DMS53 treated with DMSO at 0.1 percent for 48 hours (cell line): ENCODE measurements around the gene STS.

Experiments used
- DNase-seq: peaks from one replicate; lab custom pipeline; 2025; ENCODE audit not compliant: unreplicated experiment; lab: John Stamatoyannopoulos, UW

Gene STS, protein sequence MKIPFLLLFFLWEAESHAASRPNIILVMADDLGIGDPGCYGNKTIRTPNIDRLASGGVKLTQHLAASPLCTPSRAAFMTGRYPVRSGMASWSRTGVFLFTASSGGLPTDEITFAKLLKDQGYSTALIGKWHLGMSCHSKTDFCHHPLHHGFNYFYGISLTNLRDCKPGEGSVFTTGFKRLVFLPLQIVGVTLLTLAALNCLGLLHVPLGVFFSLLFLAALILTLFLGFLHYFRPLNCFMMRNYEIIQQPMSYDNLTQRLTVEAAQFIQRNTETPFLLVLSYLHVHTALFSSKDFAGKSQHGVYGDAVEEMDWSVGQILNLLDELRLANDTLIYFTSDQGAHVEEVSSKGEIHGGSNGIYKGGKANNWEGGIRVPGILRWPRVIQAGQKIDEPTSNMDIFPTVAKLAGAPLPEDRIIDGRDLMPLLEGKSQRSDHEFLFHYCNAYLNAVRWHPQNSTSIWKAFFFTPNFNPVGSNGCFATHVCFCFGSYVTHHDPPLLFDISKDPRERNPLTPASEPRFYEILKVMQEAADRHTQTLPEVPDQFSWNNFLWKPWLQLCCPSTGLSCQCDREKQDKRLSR

DNA sequence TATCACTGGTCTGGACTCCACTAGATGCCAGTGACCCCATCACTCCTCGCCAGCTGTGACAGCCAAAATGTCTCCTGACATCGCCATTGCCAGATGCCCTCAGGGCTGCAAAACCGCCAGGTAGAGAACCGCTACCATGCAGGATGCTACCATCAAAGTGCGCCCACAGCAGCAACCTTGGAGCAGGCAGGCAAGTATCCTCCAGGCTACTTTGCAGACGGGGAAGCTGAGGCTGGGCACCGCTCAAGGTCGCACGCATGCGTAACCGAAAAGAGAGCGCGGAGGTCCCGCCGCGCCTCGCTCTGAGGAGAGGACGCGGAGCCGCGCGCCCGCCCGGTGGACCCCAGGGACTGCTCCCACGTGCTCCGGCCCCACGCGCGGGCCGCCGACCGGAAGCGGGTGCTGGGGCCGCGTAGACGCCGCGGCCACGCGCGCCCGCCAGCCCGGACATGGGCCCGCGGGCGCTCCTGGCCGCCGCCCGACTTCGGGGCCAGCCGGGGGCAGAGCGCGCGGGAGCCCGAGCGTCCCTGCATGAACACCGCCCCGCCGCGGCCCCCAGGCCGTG is at the start of gene STS:
TSS of gene STS (plus strand) at position 300 of the 565 bp plus-strand sequence. CDS start 105,488 bp downstream, outside the sequence.
- DNase-seq = no peak

DNA sequence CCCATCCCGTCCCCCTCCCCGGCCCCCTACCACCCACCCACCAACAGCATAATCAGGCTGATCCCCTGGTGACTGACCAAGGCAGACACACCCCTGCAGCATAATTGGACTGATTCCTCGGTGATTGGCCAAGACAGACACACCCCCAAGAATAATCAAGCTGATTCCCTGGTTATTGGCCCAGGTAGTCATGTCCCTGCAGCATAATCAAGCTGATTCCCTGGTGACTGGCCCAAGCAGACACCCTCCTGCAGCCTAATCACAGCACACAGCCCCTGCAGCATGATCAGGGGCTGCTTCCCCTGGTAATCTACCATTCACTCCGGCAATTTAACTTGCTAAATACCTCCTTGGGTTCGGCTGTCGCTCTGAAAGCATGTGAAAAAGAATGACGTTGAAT is 47.5 kb upstream of the STS start:
- no peak for DNase-seq

DNA sequence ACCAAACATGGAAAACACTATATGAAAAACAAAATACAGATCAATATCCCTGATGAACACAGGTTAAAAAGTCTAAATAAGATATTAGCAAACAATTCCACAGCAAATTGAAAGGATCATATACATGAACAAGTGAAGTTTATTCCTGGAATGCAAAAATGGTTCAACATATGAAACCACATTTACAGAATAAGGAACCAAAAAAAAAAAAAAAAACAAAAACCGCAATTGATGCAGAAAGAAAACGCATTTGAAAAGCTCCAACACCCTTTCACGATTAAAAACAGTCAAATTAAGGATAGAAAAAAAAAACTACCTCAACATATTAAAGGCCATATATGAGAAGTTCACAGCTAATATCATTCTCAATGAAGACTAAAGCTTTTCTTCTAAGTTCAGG is 45.4 kb upstream of the STS start:
- no peak for DNase-seq

DNA sequence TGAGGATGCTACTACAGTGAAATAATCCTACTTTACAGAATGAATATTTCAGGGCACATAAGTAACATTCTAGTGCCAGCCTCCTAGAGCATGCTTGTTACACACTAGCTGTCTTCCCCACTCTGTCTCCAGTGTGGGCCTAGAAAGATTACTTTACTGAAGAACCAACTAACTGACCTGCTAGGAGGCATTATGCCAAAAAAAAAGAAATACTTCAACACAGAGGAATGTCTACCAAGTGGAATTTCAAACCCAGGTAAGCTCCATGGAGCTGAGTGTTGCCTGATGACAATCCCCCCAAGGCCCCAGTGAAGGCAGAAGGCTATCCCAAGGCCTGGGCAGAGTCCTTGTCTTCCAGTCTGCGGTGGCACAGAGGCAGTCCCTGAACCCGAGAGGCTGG is 40.9 kb upstream of the STS start:
- no peak for DNase-seq

DNA sequence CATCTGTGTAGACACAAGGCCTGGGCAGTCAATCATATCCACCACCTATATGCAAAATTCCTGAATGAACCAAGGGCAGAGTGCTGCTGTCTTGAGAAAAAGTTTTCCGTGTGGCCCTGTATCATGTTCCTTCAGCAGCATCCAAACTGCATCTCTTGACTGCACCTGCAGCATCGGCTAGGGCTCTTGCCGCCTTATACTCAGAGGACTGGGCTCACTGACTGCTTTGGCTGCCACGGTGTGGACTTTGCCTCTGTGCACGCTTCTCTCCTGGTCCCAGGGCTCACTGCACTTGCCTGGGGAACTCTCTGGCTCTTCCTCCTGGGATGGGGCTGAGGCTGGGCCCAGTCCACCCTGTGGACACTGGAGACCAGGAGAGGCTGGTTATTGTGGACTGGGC is 39.5 kb upstream of the STS start:
- DNase-seq = no peak

DNA sequence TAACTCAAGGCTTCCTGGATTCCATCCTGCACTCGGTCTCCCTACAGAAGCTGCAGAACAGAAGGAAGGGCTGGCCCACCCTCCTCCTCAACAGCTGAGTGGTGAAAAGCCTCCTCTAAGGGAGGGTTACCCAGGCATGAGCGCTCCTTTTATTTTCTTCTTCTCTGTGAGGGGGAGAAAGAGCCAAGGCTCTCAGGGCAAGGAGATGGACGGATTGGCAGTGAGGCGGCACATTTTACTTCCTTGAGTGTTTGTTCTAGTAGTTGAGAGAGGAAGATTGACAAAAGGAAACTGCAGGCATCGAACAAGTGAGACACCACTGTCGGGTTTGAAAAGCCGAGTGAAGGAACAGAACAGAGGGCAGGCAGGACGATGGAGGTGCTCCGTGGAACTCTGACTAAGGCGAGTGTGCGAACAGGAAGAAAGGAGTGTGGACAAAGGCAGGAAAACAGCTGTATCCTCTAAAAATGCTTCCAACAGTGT is 38.4 kb upstream of the STS start:
- DNase-seq = peak; percentile 1

DNA sequence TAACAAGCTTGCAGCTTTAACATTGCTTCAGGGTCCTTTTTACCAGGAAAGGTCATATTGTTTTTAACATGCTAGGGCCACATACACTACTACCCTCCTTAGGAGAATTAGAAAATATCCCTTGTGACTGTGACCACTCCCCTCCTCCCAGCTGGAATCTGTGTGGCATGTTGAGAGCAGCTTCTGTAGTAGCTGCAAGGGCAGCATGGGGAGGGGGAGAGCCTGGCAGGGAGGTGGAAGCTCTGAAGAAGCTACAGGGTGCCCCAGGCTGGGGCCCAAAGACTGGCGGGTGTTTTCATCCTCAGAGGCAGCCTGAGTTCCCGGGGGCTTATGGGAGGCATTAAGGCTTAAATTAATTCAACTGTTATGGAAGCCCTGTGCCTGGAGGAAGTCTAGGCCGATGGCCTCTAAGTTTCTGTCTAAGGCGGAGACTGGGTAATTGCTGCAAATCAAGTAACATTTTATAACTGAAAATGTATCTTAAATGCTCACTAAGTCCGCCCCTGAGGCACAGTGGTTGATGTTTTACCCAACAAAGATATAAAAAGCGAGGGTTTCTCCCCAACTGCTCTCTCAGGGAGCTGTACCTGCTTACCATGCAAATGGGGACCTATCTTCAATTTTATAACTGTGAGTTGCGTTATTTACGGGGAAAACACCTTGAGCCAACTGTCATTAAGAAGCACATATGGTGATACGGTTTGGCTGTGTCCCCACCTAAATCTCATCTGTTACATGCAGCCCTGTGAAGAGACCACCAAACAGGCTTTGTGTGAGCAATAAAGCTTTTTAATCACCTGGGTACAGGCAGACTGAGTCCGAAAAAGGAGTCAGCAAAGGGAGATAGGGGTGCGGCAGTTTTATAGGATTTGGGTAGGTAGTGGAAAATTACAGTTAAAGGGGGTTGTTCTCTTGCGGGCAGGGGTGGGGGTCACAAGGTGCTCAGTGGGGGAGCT is 37.4 kb upstream of the STS start:
- DNase-seq = no peak

DNA sequence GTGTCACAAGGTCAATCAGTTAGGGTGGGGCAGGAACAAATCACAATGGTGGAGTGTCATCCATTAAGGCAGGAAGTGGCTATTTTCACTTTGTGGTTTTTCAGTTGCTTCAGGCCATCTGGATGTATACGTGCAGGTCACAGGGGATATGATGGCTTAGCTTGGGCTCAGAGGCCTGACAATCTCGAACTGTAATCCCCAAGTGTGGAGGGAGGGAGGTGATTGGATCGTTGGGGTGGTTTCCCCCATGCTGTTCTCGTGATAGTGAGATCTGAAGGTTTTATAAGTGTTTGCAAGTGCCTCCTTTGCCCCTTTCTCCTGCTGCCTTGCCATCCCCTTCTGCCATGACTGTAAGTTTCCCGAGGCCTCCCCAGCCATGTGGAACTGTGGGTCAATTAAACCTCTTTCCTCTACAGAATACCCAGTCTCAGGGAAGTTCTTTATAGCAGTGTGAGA is 36.7 kb upstream of the STS start:
- DNase-seq = no peak

DNA sequence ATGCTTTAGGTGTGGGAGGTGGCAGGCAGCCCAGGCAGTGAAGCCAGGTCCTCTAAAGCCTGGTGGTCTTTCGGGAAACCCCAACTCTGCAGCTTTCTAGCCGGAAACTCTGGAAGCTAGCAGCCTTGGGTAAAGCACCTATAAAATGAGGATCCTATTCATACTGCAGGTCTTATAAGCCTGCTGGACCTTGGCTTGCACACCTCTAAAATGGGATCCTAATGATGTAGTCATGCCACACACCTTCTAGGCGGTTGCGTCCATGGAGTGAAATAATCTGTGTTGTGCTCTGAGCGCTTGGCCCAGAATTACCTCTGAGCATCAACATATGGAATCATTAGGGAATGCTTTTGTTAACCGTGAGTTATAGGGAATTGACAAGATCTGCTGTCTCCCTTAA is 36.0 kb upstream of the STS start:
- no peak for DNase-seq

DNA sequence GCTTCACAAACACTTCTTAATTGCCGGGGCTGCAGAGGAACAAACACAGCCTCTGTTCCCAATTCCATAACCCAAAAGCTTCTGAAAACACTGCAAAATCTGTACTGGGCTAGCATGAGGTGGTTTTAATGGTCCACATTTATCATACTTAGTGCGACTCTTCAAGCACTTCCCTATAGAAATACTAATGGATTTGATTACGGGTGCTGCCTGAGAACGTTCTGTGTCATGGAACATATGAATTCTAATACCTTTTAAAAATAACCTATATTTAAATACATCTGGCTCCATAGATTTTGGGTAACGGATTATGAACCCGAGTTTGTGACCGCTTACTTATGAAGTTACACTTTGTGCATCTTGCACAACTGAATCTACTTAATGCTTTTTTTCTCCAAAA is 35.4 kb upstream of the STS start:
- DNase-seq = no peak

DNA sequence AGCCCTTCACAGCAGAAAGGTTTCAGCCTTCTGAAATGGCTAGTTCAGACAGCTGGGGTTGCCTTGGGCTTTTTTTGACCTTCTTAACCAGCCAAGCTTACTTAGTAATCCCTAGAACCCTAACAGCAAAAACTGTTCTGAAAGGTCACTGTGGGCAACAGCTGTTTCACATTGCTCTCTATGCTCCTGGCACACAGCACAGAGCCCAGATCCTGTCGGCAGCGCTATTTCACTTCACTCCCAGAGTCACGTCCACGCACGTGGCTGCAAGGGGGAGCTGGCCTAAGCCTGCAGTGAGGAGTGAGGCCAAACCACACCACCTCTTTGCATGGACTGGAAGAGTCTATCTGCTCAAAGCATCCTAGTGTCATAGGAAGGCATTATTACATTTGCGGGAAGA is 32.0 kb upstream of the STS start:
- no peak for DNase-seq

DNA sequence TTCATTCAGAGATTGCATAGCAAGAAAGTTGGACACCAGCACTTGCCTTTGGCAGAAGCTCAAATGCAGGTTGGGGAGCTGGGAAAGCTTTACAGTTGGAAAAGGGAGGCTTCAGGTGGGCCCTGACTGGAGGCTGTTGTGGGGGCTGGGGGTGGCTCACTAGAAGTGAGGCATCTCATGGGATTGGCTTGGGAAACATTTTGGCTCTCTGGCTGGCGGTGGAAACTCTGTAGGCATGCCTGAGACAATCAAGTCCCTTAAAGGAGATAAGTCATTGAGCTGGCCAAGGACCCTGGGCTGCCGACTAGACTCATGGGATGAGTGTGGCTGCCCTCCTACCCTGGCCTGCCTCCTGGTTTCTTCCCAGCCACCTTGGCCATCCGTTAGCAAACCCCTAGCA is 31.4 kb upstream of the STS start:
- DNase-seq = no peak

DNA sequence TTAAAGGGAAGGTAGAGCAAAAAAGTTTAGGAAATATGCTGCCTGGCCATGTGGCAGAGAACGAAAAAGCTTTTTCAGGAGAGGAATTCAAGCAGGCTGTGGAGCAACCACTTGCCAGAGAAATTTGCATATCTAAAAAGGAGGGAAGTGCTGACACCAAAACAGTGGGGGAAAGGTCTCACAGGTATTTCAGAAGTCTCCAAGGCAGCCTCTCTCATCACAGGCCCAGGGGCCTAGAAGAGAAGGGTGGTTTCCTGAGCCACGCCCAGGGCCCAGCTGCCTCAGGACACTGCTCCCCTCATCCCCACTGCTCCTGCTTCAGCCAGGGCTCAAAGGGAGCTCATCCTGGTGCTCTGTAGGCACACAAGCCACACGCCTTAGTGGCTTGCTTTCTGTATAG is 29.9 kb upstream of the STS start:
- DNase-seq = no peak

DNA sequence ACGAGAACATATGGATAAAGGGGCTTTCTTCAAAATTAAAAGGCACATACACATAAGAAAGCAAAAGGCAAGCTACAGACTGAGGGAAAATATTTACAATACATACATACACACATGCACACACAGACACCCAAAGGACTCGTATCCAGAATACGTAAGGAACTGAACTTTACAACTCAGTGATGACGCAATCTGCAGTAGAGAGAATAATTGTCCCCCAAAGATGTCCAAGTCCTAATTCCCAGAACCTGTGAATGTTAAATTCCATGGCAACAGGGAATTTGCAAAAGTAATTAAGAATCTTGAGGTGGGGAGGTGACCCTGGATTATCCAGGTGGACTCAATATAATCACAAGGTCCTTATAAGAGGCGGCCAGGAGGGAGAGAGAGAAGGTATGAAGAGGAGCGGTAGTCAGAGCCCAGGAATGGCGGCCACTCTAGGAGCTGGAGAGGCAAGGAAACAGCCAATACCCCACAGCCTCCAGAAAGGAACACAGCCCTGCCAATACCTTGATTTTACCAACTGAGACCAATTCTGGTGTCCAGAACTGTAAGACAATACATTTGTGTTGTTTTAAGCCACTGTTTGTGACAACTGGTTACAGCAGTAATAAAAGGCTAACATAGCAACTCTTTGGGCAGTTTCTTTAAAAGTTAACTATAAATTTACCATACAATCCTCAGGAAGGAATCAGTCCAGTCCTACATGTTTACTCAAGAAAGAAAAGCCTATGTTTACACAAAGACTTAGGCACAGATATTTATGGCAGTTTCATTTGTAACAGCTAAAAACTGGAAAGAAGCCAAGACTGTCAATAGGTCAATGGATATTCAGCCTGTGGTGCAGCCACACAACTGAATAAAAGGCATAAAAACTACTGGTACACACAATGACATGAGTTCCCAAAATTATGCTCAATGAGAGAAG is 27.3 kb upstream of the STS start:
- DNase-seq = peak; percentile 24

DNA sequence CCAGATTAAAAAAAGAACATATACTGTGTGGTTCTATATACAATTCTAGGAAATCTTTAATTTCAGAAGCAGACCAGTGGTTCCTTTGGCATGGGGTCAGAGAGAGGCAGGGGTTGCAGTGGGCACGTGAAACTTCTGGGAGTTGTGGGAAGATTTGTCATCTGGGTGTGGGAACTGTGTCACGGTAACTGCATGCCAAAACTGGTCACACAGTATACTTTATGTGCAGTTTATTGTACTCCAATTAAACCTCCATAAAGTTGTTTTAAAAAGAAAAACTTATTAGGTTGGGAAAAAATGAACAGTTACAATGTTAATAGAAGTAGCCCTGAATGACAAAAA is 26.7 kb upstream of the STS start:
- DNase-seq = no peak

DNA sequence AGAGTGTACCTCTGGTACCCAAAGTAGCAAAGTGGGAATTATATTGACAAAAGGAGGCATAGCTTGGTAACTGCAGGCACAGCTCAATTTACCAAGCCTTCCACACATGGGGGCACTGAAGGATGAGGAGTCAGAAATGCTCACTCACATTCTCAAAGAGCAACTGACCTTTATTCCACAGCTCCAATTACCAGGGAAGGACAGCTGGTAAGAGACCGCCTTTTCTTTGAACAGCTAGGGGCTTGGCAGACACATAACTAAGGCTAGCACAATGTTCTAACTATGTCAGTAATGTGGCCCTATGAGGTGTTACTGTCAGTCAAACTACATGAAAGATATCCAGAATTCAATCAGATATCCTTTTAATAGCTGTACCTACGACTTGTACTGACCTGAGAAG is 20.5 kb upstream of the STS start:
- DNase-seq = no peak

DNA sequence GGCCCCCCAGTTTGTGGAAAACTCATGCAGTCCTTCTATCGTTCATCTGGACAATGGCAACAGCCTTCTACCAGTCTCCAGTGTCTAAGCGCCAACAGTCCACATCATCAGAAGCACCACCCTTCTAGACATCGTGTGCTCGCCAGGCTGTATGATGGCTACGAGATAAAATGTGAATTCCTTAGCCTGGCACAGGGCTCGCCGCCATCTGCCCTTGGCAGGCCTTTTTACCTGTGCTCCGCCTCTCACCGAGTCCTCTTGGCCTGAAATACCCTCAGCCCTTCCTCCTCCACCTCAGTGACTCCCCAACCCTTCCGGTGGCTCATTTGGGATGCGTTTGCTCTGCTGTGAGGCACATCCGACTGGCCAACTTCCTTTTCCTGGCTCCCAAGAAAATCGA is 15.9 kb upstream of the STS start:
- no peak for DNase-seq

DNA sequence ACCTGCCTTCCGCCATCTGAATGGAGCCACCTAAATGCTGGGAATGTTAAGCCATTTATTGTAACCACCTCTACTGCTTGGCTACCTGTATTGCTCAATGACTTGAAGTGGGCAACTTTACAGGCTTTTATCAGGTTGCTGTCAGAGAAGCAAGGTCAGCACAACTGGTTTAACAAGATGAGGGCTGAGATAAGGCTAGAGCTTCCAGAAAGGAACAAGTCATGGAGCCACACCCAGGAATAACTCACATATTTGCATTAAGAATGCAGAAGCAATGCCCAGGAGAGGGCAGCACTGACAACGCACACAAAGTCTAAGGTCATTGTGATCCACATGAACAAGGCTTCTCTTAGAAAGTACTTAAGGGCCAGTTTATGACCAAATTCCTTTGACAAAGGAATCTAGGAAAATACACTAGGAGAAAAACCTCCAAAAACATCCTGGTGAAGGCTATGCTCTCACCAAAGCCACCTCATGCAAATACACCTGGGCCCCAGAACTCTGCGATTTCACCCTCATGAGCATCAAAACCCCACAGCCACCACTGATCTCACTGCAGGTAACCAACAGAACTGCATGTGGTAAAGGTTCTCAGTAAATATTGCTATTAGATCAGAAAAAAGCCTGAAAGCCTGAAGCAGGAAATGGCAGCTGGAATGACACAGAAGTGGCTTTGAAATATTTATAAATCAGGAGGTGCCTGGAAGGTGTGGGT is 15.0 kb upstream of the STS start:
- DNase-seq = no peak

DNA sequence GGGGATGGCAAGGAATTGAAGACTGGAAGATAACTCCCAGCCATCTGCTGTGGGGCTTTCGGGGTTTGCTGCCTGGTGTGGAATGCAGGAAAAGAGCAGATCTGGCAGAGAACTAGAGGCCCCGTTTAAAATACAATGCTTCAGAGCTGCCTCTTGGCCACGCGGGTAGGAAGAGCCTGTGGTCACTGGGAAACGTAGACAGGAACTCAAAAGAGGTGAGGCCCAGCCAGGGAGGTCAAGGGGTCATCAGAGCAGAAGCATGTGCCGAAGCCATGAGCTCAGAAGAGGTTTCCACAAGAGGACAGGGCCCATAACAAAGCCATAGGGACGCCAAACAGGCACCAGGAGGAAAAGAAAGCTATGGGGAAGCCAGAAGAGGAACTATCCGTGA is 14.5 kb upstream of the STS start:
- no peak for DNase-seq

DNA sequence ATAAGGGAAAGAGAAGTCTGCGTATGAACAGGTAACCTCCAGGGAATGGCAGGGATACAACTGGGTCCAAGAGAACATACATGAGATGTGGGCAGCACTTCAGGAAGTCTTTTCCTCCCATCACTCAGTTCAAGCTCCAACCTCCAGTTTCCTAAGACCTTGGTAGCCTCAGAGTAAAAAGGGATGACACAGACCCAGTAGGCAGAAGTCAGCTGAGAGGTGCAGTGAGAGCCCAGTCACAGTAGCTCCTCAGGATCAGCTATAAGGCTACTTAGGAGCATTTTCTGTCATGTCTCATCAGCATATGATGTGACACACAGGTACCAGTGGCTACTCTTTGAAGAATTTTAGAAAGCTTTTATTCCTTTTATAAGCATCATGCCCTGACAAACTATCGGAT is 12.5 kb upstream of the STS start:
- no peak for DNase-seq
